ENCODE measurements around the gene DBT.

DNA sequence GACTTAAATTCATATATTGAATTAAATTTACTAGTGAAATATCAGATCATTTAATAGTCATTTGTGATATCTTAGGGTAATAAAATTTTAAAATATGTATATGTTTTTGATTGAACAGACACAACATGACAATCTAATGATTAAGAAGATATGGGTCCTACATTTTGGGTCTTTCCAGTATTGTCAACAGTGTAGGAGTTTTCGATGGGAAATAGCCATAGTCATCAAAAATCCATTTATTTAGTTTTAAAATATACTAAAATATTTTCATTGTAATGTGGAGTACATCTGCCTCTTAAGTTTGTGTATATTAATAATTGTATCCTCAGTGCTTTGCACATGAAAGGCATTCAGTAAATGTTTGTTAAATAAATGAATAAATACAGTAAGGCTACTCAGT, 102.7 kb downstream of the DBT start:
- TF ChIP-seq CTCF (IDR thresholded peaks at IDR 0.05) (no peak), POLR2A (IDR thresholded peaks at IDR 0.05) (no peak)

Data from testis (tissue), 2 donors.